ENCODE measurements around the gene PAN3.

DNA sequence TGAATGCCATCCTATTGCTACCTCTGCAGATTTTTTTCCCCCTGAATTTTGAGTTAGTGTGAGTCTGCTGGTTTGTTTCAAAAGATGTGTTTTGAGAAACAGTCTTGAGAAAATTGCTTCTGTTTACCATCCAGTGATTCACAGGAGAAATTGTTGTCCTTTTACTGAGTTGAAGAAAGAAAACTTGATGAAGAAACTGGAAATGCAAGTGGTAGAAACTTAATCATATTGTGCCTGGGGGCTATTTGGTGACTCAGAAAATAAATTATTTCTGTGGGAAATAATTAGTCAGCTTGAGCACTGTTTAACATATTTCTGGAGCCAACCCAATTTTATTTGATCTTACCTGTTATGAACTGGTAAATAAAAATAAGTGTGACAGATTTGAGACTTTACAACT lies 35.4 kb downstream of the PAN3 start:
- TF ChIP-seq CTCF (IDR thresholded peaks at IDR 0.05) (no peak), POLR2A (IDR thresholded peaks at IDR 0.05) (no peak)
